DOHH2 (cell line): ENCODE measurements around the gene ABHD12B.

Source experiments
- EZH2phosphoT487 ChIP-seq: fragments of 200-600 bp; sonication (generic); IDR thresholded peaks from 2 replicates; pipeline ENCODE4 v1.6.1; 2017; ENCODE audit warnings: borderline replicate concordance, mild to moderate bottlenecking, antibody characterized with exemption, low read length, moderate library complexity, mixed read lengths
- TF ChIP-seq, protein P1 (sequence below): fragments of 200-600 bp; sonication (generic); IDR thresholded peaks from one replicate; pipeline ENCODE4 v1.5.1; 2014; ENCODE audit warnings: antibody characterized with exemption, mild to moderate bottlenecking, low read depth, low read length; ENCODE audit not compliant: poor library complexity, severe bottlenecking

DNA sequence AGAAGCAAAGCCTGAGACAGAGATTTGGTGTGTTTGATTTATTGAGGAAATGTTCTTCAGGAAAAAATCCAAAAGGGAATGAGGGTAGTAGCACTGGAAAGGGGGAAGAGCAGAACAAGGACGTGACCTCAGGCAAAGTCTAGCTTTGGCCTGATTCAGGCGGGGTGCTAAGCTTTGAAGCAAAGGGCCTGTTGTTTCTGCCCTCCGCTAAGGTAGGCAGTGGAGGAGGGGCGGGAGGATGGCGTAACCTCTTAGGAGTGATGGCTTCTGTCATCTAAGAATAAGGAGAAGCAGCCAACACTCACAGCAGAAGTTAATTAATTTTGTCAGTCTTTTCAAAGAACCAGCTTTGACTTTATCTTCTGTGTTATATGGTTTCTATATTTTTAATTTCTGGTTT, 20.4 kb downstream of the ABHD12B start:
- no peak for TF ChIP-seq EZH2phosphoT487
- TF ChIP-seq, protein P1, sequence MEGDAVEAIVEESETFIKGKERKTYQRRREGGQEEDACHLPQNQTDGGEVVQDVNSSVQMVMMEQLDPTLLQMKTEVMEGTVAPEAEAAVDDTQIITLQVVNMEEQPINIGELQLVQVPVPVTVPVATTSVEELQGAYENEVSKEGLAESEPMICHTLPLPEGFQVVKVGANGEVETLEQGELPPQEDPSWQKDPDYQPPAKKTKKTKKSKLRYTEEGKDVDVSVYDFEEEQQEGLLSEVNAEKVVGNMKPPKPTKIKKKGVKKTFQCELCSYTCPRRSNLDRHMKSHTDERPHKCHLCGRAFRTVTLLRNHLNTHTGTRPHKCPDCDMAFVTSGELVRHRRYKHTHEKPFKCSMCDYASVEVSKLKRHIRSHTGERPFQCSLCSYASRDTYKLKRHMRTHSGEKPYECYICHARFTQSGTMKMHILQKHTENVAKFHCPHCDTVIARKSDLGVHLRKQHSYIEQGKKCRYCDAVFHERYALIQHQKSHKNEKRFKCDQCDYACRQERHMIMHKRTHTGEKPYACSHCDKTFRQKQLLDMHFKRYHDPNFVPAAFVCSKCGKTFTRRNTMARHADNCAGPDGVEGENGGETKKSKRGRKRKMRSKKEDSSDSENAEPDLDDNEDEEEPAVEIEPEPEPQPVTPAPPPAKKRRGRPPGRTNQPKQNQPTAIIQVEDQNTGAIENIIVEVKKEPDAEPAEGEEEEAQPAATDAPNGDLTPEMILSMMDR: no peak
